DMS79 (cell line): ENCODE data around the gene MYOD1.

ENCODE experiments used
- DNase-seq: peaks from one replicate; lab custom pipeline; 2025; lab: John Stamatoyannopoulos, UW

The MYOD1 gene

DNA sequence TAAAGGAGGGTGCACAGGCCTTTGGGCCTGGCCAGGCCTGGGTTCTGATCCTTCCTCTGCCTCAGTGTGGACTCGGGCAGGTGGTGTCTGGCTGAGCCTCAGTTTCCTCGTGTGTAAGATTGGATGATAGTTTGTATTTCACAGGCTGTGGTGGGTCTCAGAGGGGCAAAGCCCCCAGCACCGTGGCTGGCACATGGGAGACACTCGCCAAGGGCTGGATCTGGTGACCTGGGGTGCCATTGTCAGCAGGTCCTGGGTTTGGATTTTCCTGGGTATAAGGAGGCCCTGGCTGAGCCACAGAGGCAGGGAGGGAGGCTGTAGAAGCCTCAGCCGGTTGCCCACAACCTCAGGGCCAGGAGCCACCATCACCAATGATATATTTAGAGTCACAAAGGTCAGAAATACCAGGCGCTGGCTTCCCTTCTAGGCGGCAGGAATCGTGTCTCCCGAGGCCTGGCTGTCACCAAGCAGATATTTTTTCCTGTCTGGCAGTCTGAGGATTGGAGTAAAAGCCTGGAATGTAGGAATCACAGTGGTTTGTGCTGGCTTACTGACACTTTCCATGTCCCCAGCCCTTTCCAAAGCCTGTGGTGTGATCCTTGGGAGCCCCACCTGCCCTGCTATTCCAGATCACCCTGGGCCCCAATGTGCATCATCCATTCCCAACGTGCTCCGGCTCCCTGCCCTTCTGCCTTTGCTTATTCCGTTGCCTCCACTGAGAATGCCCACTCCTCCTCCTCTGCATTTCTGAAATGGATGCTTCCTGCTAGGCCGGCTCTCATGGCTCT is 30.8 kb downstream of the MYOD1 start:
- no peak for DNase-seq

DNA sequence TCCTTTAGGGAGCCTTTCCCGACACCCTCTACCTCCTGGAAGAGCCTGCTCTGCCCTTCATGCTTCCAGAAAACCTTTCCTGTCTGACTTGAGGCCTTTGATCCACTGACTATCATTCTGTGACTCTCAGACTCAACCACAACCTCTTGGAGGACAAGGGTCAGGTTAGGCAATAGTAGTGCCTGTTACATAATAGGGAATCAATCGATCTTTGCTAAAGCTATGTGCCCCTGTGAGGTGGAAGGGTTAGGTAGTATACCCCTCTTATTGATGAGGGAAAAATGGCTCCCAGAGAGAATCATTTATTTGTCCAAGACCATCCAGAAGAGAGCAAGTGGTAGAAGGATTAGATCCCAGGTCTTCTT is 31.4 kb downstream of the MYOD1 start:
- DNase-seq, result no peak

DNA sequence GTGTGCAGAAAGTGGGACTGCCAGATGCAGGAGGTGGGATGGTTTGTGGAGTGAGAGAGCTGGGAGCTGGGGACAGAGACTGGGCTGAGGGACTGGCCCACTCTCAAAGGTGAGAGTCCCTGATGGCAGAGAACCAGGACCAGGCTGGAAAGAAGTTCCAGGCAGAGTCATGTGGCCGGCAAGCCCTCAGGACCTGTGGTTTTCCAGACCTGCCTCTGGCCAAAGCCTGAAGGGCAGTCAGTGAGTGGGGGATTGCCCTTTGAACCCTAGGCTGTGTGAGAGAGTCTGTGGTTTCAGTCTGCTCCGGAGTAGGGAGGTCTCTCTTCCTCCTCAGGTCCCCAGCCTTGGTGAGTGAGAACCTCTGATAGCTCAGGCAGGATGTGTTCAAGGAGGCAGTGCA is 32.2 kb downstream of the MYOD1 start:
- DNase-seq, result no peak

DNA sequence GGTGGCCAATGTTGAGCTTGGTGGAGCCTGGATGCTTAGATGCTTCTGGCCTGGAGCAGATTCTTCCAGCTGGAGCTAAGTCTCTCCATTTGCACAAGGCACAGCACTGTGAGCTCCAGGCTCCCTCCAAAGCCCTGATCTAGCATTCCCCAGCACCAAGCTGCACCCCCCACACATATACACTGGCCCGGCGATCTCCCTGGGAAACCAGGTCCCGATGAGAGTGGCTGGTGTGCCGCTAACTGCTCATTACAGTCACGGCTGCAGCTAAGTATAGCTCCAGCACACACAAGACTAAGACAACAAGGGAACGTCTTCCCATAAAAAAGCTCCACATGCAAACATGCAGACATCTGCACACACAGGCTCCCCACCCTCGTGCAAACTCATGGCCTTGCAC is 32.8 kb downstream of the MYOD1 start:
- DNase-seq, result no peak

DNA sequence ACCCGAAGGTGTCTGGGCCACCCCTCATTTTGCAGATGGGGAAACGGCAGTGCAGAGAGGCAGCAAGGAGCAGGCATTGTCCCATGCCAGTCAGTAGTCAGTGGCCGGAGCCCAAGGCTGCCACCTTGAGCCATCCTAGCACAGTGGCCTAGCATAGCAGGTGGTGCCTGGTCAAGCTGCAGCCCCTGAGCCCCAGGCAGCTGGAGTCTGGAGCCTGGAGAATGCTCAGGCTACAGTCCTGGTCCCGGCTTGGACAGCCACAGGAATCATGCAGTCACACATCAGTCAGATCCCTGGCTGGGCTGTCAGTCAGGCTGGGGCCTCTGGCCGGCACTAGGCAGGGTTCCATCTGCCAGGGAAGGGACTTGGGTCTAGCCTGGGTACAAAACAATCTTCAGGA is 33.8 kb downstream of the MYOD1 start:
- DNase-seq, result no peak

DNA sequence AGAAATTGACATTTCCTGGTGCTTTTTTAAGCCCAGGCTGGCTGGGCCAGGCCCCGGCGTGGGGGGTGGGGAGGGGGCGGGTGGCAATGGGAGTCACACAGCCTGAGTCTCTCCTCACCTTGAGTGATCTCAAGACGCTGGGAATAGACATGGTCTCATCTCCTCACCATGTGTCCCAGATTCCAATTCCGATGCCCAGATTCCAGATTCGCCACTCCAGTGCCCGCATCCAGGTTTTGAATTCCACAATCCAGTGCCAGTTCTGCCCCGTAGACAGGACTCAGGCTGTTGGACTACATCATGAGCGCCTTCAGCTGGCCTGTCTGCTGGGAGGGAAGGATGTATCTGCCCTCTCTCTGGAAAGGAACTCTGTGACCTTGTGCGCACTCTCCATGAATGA is 34.3 kb downstream of the MYOD1 start:
- DNase-seq, result no peak

DNA sequence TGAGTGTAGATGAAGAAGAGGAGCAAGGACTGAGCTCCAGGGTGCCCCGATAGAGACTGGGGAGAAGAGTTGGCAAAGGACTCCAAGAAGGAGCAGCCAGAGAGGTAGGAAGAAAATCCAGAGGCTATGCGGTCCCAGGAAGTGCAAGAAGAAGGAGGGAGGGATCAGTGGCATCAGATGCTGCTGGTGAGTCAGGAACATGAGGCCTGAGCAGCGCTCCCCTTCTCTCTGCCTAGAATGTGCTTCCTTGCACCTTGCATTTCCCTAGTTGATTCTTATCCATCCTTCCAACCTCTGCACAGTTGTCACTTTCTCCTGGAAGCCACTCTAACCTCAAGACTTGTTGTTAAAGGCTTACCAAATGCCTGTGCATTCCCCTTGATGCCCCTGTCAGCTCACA is 36.5 kb downstream of the MYOD1 start:
- no peak for DNase-seq

DNA sequence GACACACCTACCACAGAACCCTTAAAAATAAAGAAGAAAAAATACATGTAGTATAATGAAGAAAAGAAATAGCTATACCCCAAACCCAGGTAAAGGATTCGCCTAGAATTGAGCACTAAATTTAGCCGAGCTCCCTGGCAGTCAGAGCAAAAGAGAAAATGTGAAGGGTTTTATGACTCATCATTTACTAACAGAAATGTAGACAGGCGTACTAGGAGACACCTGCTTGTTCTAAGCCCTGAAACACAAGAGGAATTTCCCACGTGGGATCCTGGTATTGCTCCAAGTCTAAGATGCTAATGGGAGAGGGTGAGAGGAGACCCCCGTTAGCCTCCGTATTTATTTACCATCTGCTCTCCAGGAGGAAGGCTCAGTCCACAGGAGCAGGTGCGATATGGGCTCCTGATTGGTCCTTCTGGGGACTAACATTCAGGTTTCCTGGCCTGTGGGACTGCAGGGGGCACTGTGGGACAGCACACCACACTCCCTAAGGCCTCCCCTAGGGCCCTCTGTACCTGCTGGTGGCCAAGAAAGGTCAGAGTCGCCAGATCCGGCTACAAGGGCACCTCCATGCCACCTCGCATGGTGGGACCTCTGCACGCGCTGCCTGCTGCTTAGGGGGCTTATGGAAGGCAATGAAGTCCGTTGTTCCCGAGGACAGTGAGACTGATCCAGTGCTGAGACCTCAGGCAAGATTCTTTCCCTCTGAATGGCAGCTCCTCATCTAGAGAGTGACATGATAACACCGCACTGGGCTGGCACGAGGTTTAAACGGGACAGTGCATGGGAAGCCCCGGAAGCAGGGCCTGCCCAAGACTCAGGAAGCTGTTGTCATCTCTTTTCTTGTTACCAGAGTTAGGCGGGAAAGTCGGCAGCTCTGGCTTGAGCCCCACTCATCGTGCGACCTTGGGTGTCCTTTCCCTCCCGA is 41.0 kb downstream of the MYOD1 start:
- DNase-seq, result no peak

DNA sequence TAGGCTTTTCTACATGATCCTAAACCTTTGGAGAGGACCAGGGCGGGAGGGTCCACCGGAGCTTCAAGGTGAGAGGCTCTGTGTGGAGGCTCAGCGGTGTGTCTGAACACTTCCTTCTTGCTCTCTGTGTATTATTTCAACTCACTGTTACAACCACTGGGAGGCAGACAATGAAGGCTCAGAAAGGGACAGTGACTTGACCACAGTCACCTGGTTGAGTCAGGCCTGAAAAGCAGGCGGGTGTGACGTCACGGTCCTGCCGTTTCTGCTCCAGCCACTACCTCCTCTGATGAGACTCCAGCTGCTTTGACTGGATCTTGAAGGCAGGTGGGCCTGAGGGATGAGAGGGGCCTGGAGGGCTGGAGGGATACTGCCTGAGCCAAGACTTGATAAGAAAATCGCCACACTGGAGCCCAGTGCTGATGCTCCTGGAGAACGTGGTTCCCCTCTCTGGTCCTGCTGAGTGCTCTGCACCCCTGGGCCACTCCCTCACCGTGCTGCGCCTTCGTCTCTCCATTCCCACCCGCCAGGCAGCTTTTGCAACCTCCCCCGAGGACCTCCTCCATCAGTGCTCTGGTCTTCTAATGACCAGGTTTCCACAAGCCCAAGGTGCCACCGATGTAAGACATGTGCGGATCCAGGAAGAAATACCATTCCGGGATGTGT is 43.1 kb downstream of the MYOD1 start:
- DNase-seq, result no peak

DNA sequence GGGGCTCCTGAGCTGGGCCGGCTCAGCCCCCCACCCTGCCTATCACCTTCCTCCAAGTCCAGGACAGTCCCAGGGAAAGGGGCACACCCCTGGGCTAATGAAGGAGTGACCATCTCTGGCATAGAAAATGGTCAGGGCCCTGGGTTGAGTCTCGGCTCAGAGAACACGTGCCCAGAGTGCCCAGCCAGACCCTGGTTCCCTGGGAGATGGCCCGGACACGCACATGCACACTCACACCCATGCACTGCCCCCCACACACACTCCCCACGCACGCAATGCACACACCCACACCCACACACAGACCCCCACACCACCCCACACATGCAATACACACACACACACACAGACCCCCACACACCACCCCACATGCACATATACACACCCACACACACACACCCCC is 43.9 kb downstream of the MYOD1 start:
- DNase-seq, result no peak

DNA sequence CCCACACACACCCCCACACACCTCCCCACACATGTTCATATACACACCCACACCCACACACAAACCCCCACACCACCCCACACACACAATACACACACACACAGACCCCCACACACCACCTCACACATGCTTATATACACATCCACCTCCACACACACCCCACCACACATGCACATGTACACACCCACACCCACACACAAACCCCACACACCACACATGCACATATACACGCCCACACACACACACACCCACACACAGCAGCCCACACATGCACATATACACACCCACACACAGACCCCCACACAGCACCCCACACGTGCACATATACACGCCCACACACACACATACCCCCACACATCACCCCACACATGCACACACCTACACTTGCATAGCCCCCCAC is 44.3 kb downstream of the MYOD1 start:
- no peak for DNase-seq

DNA sequence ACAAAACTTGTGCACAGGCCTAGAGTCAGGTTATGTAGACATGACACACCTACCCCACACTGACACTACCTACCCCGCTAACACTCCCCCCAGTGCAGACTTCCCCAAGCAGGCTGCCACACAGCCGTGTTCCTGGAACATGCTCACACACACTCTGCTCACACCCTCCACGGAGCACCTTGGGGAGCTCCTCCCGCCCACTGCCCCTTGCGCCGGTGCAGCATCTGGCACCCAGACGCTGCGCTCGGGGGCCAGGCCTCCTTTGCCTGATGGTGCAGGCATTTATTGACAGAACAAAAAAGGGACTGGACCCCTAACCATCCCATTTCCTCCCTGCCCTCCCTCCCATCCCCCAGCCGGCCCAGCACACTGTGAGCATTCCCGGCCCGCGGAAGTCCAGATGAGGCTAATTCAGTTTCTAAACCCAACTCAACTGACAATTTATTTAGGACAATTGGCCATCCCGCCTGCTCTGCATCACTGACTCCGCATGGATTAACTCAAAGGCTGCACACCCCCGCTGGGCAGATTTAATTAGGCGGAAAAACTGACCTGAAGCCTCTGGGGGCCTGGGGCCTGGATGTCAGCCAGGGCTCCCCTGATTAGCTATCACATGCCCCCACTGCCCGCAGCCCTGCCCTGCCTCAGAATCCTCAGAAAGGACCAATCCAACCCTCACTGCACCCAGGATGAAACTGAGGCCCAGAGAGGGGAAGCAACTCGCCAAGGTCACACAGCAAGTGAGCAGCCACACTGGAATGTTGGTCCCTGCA is 45.3 kb downstream of the MYOD1 start:
- DNase-seq, result no peak

DNA sequence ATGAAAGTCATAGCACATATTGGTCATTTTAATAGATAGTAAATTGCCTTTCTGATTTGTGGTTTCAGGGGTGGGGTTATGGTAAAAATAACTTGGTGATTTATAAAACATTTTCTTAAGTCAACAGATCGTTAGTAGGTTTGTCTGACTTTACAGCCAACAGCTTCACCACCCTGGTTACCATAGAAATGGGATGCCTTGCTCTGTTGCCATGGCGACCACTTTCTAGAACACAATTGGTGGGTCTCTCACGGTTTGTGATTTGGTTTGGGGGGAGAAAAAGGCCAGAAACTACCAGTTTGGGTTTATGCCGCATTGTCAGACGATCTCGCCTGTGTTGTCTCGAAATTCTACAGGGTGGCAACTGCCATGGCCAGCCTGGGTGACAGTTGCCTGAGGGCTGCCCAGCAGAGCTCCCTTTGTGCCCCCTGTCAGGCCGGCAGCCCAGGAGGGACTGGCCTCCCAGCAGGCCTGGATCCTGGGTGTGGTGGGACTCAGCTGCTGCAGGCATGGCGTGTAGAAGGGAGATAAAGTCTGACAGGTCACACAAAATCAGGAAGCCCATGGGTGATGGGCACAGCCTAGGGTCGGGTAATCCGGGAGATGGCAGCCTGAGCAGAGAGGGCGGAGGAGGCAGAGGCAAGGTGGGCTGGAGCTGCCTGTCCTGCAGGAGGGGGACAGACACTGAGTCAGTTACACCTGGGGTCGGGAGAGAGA is 46.1 kb downstream of the MYOD1 start:
- DNase-seq, result no peak

DNA sequence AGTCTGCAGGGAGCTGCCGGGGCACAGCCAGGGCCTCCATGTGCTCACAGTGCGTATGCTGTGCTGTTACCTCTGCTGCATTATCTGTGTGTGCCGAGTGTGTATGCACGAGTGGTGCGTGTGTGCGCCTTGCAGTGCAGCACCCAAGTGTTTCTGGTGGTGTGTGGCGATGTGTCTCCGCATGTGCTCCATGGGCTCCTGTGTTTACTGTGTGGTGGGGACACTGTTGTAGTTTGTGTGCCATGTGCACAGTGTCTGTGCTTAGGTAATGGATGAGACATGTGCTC is 46.6 kb downstream of the MYOD1 start:
- no peak for DNase-seq

DNA sequence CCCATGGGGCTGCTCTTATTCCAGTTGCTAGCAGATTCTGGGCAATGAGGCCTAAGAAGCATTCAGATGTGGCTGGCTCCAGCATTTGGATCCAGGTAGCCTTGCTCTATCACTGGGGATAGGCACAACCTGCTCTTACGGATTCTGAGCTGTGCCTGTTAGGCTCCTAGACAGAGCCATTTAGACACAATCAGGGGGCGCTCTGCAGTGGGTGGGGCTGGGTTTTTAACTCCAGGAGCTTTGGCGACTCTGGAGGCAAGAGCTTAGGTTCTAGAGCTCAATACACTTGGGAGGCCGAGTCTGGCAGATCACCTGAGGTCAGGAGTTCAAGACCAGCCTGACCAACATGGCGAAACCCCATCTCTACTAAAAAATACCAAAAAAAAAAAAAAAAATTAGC is 47.2 kb downstream of the MYOD1 start:
- no peak for DNase-seq

DNA sequence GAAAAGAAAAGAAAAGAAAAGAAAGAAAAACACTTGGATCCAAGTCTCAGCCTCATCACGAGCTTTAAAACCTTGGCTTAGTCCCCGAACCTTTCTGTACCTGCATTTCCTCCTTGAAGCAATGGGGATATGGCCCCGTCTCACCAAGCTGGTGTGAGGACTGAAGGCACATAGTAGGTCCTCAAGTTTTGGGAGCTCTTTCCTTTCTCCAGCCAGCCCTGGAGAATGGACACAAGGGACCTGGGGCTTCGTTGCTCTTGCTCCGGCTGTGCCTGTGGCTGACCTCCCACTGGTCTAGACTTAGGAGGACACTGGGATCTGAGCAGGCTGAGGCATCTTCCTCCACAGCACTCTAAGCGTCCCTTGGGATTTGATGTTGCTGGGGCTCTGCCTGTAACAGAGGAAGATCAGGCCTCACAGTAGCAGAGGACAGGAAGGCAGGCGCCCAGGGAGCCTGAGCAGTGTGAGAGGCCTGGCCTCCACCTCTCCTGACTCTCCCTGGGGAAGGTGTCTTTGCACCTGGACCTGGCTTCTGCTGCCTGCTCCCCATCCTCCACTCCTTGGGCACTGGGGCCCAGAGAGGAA is 48.0 kb downstream of the MYOD1 start:
- DNase-seq, result no peak

DNA sequence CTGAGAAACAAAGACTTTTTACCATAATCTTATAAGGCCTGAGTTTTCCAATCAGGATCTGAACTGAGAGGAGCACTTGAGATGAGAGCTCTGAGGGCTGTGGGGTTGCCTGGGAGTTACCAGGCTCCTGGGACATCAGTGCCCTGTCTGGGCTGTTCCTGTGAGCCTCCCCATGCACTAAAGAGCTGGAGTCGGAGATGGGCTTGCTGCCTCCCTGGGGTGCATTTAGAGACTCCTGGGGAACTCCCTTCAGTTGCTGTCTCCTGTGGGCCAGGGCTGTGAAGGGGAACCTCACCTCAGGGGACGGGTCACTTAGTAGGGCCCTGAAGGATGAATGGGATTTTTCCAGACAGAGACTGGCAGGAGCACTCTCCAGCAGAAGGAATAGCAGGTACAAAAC is 48.5 kb downstream of the MYOD1 start:
- DNase-seq, result no peak

DNA sequence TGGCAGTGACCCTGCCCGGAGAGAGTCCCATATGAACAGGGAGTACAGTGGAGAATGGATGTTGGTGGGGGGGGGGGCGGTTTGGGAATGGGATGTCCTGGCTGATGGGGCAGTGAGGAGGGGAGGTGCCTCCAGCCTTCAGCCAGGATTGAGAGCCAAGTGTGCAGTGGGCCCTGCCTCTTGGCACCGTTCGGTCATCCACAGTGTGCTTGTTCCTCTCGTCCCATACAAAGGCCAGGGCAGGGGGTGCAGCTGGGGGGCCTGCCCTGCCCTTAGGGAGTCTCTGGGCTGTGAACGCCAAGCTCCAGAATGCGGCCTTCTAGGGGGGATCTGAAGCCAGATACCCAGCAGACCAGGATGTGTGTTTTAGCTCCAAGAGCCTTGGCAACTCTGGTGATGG is 49.2 kb downstream of the MYOD1 start:
- DNase-seq, result no peak

DNA sequence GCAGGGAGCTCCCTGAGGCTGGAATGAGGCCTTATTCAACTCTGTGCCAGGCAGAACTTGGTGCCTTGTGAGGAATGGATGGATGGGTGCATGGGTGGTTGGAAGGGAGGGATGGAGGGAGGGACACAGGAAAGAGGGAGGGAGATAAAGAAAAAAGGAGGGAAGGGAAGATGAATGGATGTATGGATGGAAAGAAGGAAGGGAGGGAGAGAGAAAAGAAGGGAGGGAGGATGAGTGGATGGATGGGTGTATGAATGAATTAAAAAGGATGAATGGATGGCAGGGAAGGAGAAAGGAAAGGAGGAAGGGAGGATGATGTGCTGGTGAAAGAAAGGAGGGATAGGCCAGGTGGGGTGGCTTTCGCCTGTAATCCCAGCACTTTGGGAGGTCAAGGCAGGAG is 49.8 kb downstream of the MYOD1 start:
- DNase-seq, result no peak

DNA sequence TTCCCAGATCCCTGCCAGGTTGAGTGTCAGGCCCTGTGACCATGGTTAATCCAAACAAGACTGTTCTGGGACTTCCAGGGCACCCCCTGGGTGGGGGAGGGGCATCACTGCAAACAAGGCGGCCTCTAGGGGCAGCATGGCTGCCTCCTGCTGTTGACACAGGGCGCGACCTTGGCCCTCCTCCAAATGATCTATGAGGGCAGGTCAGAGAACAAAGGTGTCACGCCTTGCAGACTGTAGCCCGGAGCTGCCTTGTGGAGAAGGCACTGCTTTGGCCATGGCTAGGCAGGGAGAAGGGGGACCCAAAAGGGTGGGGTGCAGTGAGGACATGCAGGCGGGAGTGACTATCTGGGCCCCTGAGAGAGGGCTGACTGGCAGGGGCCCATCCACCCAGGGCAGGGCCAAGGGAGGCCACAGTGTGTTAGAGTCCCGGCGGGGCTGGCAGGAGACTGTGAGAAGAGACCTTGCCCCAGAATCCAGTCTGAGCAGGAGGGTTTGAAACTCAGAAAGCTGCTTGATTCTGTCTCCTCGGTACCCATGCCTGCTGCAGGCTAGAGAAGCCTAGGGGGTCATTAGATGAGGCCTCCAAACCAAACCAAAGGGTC is 50.8 kb downstream of the MYOD1 start:
- no peak for DNase-seq

DNA sequence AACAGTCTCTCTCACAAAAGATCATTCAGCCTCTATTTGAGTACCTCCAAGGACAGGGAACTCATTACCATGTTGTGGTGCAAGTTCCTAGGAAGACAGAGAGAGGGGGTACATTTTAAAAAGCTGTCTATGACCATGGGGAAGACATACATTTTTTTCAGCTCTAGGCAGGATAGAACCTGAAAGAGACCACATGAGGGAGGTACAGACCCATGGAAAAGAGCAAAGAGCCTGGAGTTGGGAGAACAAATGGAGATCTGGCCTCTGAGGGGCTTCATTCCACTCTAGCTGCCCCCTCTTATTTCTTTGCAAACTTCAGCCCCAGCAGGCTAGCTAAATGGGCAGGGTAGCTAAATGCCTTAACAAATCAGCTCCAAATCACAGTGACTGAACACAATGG is 51.5 kb downstream of the MYOD1 start:
- DNase-seq, result no peak
